Cardiac muscle cell (in vitro differentiated cells and primary cell): ENCODE data around the gene ANKRD40. TPM values are rescaled to one million over a fixed set of nuclear protein-coding genes. Genes with fewer than 3 reads are reported as not detected.

Source experiments
- DNase-seq, 2 donors: peaks; one replicate each; pipeline versions ENCODE4 v3.0.0 to v3.0.0-alpha.2; 2010 to 2017; ENCODE audit warnings: low read depth in 1 of 2, low spot score in 1 of 2
- H3K27ac ChIP-seq: fragments of 200-600 bp; sonication (generic); 2 replicates; pipeline ENCODE4 v1.5.1; 2016
- H3K27me3 ChIP-seq: fragments of 200-600 bp; sonication (generic); 2 replicates; pipeline ENCODE4 v1.6.0; 2016; ENCODE audit warnings: control low read depth
- H3K36me3 ChIP-seq: fragments of 200-600 bp; sonication (generic); 2 replicates; pipeline ENCODE4 v1.5.1; 2016; ENCODE audit warnings: control low read depth
- H3K4me1 ChIP-seq: fragments of 200-600 bp; sonication (generic); 2 replicates; pipeline ENCODE4 v1.8.1; 2017; ENCODE audit warnings: low read depth, mild to moderate bottlenecking, mixed run types
- H3K4me3 ChIP-seq: fragments of 200-600 bp; sonication (generic); 2 replicates; pipeline ENCODE4 v1.5.1; 2016; ENCODE audit warnings: mild to moderate bottlenecking
- H3K9me3 ChIP-seq: fragments of 200-600 bp; sonication (generic); 2 replicates; pipeline ENCODE4 v1.5.1; 2017; ENCODE audit warnings: low read depth, mild to moderate bottlenecking, control low read depth
- polyA plus RNA-seq: library from polyadenylated mRNA; unstranded; fragments of >200 nt; fragmentation: Nextera tagmentation; extraction: Ambion mirVana; gene quantifications from 2 replicates; pipeline ENCODE4 v1.2.1, GENCODE V29; 2016
- total RNA-seq: library from RNA; depleted of rRNA; stranded (reverse); fragments of >200 nt; gene quantifications from 2 replicates; pipeline ENCODE4 v1.2.3, GENCODE V29; 2016
- TF ChIP-seq, protein P1 (sequence below): IDR thresholded peaks from 2 replicates; pipeline ENCODE4 v1.5.1; 2012; ENCODE audit warnings: low read depth, mild to moderate bottlenecking, low read length

The ANKRD40 gene
- total and polyA plus RNA-seq, 2 experiments from 2014 or later, result 12.3 to 23.6 TPM

DNA sequence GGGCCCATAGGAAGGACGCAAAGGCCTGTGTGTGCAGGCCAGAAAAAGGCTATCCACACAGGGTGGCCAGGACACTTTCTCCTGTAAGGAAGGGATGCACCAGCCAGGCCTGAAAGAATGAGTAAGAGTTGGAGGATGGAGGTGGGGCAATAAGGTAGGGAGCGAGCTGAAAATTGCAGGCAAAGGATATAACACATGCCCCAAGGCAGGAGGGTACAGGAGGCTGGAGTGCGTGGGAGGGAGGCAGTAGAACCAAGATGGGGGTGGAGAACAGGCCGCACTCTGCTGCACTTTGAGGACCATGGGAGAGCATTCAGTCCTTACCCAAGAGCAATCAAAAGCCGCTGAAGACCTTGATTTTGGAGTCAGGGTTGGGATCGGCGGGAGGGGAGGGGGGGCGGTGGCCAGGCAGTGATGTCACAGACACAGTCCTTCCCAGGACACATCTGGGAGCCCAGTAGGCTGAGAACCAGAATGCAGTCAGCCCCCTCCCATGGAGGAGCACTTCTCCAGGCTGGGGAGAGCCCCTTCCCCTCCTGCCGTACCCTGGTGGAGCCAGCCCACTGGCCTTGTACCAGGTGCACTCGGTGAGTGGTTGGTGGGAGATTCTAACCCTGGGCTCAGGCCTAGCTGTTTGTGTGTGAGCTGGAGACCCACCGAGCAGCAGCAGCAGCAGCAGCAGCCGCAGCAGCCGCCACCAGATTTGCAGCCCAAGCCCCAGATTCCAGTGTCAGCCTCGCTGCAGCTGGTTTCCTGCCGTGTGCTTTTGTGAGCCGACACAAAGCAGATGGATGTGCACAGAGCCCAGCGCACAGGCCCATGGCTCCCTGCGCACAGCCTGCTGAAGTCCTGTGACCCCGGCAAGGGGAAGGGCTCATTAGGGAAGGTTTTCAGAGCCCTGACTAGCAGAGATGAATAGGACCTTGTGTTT, 17.5 kb downstream of the ANKRD40 start:
- Histone ChIP-seq H3K9me3 (no peaks in the 10 kb centered on the region), H3K27me3 (no peaks in the 10 kb centered on the region), H3K27ac (no peak overlapping the region), H3K4me1 (peaks cover 25% of the 10 kb centered on the region), H3K36me3 (peaks cover 19% of the 10 kb centered on the region), H3K4me3 (no peak overlapping the region)
- peak in 1 of 2 donors; percentile 30 for DNase-seq
- TF ChIP-seq, protein P1, sequence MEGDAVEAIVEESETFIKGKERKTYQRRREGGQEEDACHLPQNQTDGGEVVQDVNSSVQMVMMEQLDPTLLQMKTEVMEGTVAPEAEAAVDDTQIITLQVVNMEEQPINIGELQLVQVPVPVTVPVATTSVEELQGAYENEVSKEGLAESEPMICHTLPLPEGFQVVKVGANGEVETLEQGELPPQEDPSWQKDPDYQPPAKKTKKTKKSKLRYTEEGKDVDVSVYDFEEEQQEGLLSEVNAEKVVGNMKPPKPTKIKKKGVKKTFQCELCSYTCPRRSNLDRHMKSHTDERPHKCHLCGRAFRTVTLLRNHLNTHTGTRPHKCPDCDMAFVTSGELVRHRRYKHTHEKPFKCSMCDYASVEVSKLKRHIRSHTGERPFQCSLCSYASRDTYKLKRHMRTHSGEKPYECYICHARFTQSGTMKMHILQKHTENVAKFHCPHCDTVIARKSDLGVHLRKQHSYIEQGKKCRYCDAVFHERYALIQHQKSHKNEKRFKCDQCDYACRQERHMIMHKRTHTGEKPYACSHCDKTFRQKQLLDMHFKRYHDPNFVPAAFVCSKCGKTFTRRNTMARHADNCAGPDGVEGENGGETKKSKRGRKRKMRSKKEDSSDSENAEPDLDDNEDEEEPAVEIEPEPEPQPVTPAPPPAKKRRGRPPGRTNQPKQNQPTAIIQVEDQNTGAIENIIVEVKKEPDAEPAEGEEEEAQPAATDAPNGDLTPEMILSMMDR, result no peak

DNA sequence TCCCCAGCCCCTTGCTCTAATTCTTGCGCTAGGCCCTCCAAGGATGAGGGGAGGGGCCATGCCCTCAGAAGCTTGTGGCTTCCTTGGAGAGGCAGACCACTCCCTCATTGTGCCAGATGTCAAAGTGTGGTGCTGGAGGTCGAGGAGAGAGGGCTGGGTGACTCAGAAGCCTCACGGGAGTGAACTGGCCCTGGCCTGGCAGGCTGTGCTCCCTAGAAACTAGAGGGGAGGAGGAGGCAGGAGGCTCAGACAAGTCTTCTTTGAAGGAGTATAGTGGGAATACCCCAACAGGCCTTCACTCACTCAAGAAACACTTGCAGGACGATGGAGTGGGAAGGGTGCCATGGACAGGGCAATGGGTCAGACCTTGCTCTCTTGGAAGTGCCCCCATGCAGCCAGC, 18.5 kb downstream of the ANKRD40 start:
- peak in 1 of 2 donors; percentile 59 for DNase-seq
- Histone ChIP-seq H3K4me1 (peaks cover 25% of the 10 kb centered on the region), H3K4me3 (no peak overlapping the region), H3K36me3 (peaks cover 9% of the 10 kb centered on the region), H3K27ac (no peak overlapping the region), H3K9me3 (no peaks in the 10 kb centered on the region), H3K27me3 (no peaks in the 10 kb centered on the region)
- TF ChIP-seq, protein P1, result no peak

DNA sequence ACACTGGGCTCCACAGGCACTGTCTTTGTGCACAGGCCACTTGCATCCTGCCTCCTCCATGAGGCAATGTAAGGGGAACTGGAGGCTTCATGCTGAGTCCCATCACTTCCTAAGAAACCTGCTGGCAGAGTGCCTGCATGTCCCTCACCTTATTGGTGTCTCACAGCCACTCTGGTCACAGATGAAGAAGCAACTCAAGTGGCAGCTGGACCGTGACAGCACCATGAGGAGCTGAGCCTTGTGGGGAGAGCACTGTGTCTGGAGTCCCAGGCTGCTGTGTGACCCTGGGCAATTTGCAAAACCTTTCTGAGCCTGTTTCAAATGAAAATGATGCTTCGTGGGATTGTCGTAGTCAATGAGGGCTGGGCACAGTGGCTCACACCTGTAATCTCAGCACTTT, 19.5 kb downstream of the ANKRD40 start:
- TF ChIP-seq, protein P1, result no peak
- no peaks in the 10 kb centered on the region for H3K9me3 ChIP-seq

DNA sequence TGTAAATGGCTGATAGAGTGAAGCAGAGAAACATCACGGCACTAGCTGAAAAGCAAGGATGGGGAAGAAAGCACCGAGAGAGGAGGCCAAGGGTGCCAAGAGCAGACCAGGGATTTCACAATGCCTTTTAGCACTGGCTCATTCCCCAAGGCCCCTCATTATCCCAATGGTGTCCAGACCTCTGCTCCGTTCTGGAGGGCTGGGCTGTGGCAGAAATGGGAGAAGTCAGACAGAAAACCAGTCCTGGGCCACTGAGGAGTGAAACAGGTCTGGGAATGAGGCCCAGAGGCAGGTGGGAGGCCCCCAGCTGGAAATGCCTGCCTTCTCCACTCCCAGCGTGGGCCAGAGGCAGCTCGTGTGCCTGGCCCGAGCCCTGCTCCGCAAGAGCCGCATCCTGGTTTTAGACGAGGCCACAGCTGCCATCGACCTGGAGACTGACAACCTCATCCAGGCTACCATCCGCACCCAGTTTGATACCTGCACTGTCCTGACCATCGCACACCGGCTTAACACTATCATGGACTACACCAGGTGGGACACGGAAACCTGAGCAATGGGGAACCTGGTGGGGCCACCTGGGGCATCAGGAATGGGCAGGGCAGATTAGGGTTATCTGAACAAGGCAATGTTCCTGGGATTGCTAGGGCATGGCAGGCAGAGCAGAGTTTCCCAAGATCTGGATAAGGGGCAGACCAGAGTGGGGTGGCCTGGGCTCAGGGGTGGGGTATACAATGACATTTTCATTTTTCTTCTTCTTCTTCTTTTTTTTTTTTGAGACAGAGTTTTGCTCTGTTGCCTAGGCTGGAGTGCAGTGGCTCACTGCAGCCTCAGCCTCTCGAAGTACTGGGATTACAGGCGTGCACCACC, 20.3 kb downstream of the ANKRD40 start:
- TF ChIP-seq, protein P1, result no peak
- Histone ChIP-seq H3K9me3 (no peaks in the 10 kb centered on the region), H3K27me3 (no peaks in the 10 kb centered on the region), H3K36me3 (no peaks in the 10 kb centered on the region), H3K4me3 (no peak overlapping the region), H3K4me1 (peaks cover 16% of the 10 kb centered on the region), H3K27ac (no peak overlapping the region)
- peak in 1 of 2 donors; percentile 75 for DNase-seq

More for the DNA sequence above, 19.5 kb downstream of the ANKRD40 start:
- Histone ChIP-seq H3K4me3 (no peak overlapping the region), H3K27me3 (no peaks in the 10 kb centered on the region), H3K27ac (no peak overlapping the region), H3K36me3 (peaks cover 4% of the 10 kb centered on the region), H3K4me1 (peaks cover 23% of the 10 kb centered on the region)
- DNase-seq, result no peak

DNA sequence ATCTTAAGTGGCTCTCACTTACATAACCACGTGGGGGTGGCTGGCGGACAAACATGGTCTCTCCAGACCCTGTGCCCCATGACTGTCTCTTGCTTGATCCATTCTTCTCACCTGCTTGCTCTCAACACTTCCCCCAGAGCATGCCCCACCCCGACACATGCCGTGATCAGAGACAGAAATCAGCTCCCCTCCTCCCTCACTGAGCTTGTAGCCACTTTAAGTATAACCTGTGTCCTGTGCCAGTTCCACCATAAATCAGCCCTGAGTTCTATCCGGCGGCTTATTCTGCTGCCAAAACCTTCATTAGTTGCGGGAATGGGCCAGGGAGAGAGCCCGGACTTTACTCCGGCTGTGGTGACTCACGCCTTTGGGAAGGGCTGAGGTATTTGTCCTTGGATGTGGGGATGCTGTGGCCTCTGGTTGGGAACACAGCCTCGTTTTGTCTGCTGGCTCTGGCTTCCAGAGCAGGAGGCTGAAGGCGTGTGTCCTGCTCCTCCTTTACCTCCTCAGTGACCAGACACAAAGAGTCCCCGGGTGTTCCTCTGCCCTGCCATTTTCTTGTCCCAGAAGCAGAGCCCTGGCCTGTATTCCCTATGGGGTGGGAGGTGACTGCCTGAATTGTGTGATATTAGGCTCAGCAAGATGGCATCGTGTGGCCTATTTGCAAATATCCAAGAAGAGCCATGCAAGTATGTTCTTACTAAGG, 21.1 kb downstream of the ANKRD40 start:
- H3K9me3 ChIP-seq, result no peaks in the 10 kb centered on the region

More for the DNA sequence above, 21.1 kb downstream of the ANKRD40 start:
- TF ChIP-seq, protein P1, result no peak
- H3K4me3 ChIP-seq, result no peak overlapping the region
- H3K27ac ChIP-seq, result no peak overlapping the region
- H3K36me3 ChIP-seq, result no peaks in the 10 kb centered on the region
- no peaks in the 10 kb centered on the region for H3K27me3 ChIP-seq
- peaks cover 9% of the 10 kb centered on the region for H3K4me1 ChIP-seq
- DNase-seq, result peak in 1 of 2 donors; percentile 80
